Upper lobe of right lung (tissue), 1 donor: ENCODE results near the gene ANKMY1. TPM values are rescaled to one million over a fixed set of nuclear protein-coding genes. Genes with fewer than 3 reads are reported as not detected.

Experiments
- ATAC-seq: fragments of 200-7000 bp; cut with Tn5 transposase; one replicate; pipeline ENCODE4 v1.9.1; 2020; ENCODE audit warnings: mild to moderate bottlenecking, moderate library complexity
- DNase-seq: peaks from one replicate; pipeline ENCODE4 v3.0.0-alpha.2; 2020
- H3K27ac ChIP-seq: fragments of 200-600 bp; one replicate; pipeline ENCODE4 v1.8.0; 2022
- H3K27me3 ChIP-seq: fragments of 200-600 bp; one replicate; pipeline ENCODE4 v1.8.0; 2022; ENCODE audit warnings: mild to moderate bottlenecking
- H3K36me3 ChIP-seq: fragments of 200-600 bp; one replicate; pipeline ENCODE4 v1.8.0; 2022
- H3K4me1 ChIP-seq: fragments of 200-600 bp; one replicate; pipeline ENCODE4 v1.8.0; 2022
- H3K4me3 ChIP-seq: fragments of 200-600 bp; one replicate; pipeline ENCODE4 v1.8.0; 2022; ENCODE audit warnings: mild to moderate bottlenecking
- H3K9me3 ChIP-seq: fragments of 200-600 bp; one replicate; pipeline ENCODE4 v1.8.0; 2022
- intact Hi-C: fragments of 100-400 bp; cut with DNase I; formaldehyde crosslinking; loops from one replicate; pipeline ENCODE4 v1.11.0; 2022
- total RNA-seq: library from RNA; stranded (reverse); fragmentation: NEBNext Ultra II Directional; extraction: Animal tissue kit (Norgen Biotek cat#: 25700); gene quantifications from one replicate; pipeline ENCODE4 v1.2.1, GENCODE V29; 2021
- TF ChIP-seq, protein P1 (sequence below): fragments of 200-600 bp; IDR thresholded peaks from one replicate; pipeline ENCODE4 v1.8.0; 2022; ENCODE audit warnings: antibody characterized with exemption
- donor health status: DM: no; HTN: yes; CAD: no; lungs with severe emphysema.

Gene ANKMY1
- total RNA-seq, 1 donor from 2014 or later: 19.3 TPM

DNA sequence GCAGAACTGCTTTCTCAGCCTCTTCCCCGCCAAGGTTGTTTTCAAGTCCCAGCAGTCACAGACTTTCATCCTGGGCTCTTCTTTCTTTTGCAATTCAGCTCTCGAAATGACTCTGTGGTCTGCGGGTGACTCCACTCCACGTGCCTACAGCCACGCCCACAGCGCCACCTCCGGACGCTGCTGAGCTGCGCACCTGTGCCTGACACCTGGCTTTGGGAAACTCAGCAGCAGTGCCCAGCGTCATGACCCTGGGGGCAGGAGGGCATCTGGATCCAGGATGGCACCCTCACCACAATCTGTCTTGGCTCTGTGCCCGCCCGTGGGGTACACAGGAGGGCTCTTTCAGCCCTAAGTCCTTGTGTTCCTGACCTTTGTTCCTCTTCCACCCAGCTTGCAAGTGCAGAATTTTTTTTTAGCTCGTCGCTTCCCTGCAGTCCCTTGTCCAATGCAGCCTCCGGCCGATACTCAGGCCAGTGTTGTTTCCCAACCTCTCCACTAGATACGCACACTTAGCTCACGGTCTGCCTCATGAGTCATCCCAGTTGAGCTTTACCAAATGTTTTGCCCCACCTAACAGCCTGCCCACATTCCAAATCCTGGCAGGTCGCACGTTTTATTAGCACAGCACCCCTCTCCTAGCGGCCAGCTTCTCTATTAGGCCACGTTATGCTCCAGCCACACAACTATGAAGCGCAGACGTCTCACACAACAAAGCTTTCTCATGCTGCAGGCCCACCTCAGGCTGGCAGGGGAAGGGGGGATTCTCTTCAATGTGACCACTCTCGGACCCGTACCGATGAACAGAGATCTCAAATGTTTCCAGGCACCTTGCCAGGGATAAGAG lies 22.2 kb upstream of the ANKMY1 start:
- ATAC-seq (peak; percentile 86), DNase-seq (peak; percentile 92)
- TF ChIP-seq, protein P1, sequence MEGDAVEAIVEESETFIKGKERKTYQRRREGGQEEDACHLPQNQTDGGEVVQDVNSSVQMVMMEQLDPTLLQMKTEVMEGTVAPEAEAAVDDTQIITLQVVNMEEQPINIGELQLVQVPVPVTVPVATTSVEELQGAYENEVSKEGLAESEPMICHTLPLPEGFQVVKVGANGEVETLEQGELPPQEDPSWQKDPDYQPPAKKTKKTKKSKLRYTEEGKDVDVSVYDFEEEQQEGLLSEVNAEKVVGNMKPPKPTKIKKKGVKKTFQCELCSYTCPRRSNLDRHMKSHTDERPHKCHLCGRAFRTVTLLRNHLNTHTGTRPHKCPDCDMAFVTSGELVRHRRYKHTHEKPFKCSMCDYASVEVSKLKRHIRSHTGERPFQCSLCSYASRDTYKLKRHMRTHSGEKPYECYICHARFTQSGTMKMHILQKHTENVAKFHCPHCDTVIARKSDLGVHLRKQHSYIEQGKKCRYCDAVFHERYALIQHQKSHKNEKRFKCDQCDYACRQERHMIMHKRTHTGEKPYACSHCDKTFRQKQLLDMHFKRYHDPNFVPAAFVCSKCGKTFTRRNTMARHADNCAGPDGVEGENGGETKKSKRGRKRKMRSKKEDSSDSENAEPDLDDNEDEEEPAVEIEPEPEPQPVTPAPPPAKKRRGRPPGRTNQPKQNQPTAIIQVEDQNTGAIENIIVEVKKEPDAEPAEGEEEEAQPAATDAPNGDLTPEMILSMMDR: peak; percentile 55
- Histone ChIP-seq H3K27ac (peak overlapping the region; percentile 82), H3K4me1 (peaks cover 32% of the 10 kb centered on the region), H3K9me3 (no peaks in the 10 kb centered on the region), H3K36me3 (peaks cover 32% of the 10 kb centered on the region), H3K27me3 (no peaks in the 10 kb centered on the region), H3K4me3 (no peak overlapping the region)
- intact Hi-C loops: no loop called here

DNA sequence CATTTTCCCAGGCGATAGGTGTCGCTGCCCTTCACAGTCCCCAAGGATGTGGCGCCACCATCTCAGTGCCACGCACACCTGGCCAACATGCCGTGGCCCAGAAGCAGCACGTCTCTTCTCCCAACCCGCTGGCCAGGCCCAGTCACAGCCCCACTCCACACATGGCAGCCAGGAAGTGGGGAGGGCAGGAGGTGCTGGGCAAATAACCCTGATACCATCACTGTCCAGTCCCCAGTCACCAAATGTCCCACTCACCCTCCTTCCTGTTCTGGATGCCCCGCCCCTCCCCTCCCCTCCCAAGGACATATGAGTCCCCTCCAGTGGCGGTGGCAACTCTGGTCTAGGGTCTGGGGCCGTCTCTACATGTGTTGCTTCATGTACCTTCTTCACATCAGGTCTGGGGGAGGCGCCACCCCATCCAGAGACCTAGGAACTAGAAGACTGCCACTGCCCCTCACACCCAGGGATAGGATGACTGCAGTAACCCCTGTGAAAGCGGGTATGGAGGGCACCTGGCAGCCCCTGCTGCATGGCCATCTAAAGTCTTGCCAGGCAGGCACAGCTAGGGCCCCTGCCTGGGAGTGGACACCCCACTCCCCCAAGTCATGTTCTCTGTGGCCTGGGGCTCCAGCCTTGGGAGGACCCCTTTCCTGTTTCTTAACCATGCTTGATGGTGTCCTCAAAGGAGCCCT lies 21.4 kb upstream of the ANKMY1 start:
- Histone ChIP-seq H3K4me3 (no peak overlapping the region), H3K36me3 (peaks cover 40% of the 10 kb centered on the region), H3K27ac (peak overlapping the region; percentile 82), H3K9me3 (no peaks in the 10 kb centered on the region), H3K4me1 (peaks cover 25% of the 10 kb centered on the region), H3K27me3 (no peaks in the 10 kb centered on the region)
- intact Hi-C loops: no loop called here
- DNase-seq (no peak), ATAC-seq (no peak)
- TF ChIP-seq, protein P1: no peak

DNA sequence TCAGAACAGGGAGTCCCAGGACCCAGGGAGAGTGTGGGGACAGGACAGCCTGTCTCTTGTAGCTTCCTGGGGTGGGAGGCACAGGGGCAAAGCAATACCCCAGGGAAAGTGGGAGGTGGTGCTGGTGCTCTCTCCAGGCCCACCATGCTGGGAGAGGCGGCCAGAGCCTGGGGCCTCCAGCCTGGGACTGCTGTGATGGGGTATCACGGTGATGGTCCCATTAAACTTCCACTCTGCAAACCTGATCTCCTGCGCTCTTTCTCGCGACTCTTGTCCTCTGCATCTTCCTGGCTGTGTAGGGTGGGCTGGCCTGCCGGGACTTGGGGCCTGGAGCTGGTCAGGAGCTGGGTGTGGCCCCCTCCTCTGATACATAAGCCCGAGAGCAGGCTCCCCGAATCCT lies 20.7 kb upstream of the ANKMY1 start:
- Histone ChIP-seq H3K4me3 (no peak overlapping the region), H3K36me3 (peaks cover 47% of the 10 kb centered on the region), H3K9me3 (no peaks in the 10 kb centered on the region), H3K27ac (peak overlapping the region; percentile 82), H3K27me3 (no peaks in the 10 kb centered on the region), H3K4me1 (peaks cover 24% of the 10 kb centered on the region)
- intact Hi-C loops: no loop called here
- no peak for ATAC-seq
- DNase-seq: no peak
- TF ChIP-seq, protein P1: no peak

DNA sequence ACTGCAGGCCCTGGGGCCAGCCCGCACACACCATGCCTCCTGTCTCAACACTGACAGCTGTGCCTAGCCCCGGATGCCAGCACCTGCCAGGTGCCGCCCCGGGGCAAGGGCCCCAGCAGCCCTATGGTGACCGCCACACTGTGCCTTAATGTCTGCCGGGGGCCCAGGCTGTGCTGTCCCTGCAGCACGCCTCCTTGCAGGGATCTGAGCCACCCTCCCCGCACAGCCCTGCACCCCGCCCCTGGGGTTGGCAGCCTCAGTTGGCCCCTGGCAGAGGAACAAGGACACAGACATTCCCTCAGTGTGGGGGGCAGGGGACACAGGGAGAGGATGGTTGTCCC lies 20.3 kb upstream of the ANKMY1 start:
- no peak overlapping the region for H3K27ac ChIP-seq
- no peaks in the 10 kb centered on the region for H3K27me3 ChIP-seq
- H3K4me1 ChIP-seq: peaks cover 24% of the 10 kb centered on the region
- no peak for ATAC-seq
- H3K36me3 ChIP-seq: peaks cover 51% of the 10 kb centered on the region
- DNase-seq: no peak
- TF ChIP-seq, protein P1: no peak
- no peaks in the 10 kb centered on the region for H3K9me3 ChIP-seq
- intact Hi-C loops: no loop called here
- H3K4me3 ChIP-seq: no peak overlapping the region

DNA sequence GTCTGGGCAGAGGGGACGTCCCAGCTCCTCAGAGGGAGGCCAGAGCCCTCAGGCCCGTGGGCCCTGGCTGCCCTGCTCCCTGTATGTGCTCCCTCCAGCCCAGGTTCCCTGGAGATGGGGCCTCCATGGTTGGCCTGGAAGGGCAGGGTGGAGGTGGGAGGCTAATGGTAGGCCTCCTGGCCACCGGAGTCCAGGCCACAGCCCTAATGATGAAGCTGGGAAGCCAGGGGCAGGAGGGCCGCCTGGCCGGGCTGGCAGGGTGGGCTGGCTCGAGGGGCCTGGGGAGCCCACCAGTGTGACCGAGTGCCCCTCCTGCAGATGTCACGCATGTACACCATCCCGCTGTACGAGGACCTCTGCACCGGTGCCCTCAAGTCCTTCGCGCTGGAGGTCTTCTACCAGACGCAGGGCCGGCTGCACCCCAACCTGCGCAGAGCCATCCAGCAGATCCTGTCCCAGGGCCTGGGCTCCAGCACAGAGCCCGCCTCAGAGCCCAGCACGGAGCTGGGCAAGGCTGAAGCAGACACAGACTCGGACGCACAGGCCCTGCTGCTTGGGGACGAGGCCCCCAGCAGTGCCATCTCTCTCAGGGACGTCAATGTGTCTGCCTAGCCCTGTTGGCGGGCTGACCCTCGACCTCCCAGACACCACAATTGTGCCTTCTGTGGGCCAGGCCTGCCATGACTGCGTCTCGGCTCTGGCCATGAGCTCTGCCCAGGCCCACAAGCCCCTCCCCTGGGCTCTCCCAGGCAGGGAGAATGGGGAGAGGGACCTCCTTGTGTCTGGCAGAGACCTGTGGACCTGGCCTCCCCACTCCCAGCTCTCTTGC lies 19.7 kb upstream of the ANKMY1 start:
- no peaks in the 10 kb centered on the region for H3K27me3 ChIP-seq
- H3K27ac ChIP-seq: no peak overlapping the region
- ATAC-seq (no peak), DNase-seq (no peak)
- H3K4me3 ChIP-seq: no peak overlapping the region
- H3K4me1 ChIP-seq: peaks cover 24% of the 10 kb centered on the region
- intact Hi-C loops: no loop called here
- peaks cover 56% of the 10 kb centered on the region for H3K36me3 ChIP-seq
- no peaks in the 10 kb centered on the region for H3K9me3 ChIP-seq
- TF ChIP-seq, protein P1: no peak
